ENCODE results near the gene INPP5K.
"Not testable (repeated sequence)": the region's sequence is repeated elsewhere in the genome, so short reads cannot be mapped to it uniquely, and the experiment has no call there.

Gene INPP5K

DNA sequence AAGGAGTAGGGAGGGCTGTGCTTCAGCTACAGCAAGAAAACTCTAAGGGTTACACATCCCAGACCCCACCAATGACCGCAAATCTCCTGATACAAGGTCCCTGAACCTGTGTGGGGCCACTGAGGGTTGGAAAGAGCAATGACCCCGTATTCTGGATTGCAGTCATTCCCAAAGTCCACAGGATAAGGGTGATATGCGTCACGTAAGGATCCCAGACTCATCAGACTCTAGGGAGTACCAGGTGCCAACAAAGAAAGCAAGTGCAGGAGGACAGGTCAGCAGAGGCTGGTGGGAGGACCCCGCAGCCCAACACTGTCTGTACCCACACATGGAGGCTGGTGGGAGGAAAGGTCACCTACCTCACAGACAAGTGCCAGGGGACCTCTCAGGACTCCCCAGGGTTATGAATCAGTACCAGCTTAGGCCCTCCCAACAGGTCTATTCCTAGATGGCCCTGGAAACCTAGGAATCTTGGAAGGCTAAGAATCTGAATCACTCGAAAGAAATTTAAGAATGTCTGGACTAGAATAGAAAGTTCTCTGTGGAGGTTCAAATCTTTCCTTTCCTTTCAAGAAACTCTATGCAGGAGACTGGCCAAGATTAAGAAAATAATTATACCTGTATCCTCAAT lies 30.0 kb upstream of the INPP5K start:
- no peak for DNase-seq (ENCODE audit: low spot score)

GRCh38 chr17:1545618-1546017 lies 29.2 kb upstream of the INPP5K start:
- no peak for DNase-seq (ENCODE audit: low spot score)

GRCh38 chr17:1542316-1542715 lies 25.9 kb upstream of the INPP5K start:
- no peak for DNase-seq (ENCODE audit: low spot score)

- DNase-seq (ENCODE audit: low spot score), result no peak
Measured at GRCh38 chr17:1541367-1541904, 25.0 kb upstream of the INPP5K start.

GRCh38 chr17:1539811-1540210 lies 23.4 kb upstream of the INPP5K start:
- no peak for DNase-seq (ENCODE audit: low spot score)

DNA sequence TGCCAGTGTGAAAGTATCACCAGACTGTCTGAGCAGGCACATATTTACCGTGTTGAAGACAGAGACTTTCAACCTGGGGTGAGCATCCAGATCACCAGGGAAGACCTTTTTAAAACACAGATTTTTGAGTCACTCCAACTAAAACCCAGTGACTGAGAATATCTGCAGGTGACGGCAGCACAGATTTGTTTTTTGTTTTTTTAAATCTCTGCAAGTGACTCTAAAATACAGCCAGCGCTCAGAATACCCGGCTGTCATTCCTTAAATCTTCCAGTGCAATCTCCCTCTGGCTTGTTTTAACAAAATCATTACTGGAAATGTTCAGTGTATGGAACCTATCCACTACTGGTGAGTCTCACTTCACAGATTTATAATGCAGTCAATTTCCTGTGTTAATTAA lies 19.3 kb upstream of the INPP5K start:
- no peak for DNase-seq (ENCODE audit: low spot score)

DNA sequence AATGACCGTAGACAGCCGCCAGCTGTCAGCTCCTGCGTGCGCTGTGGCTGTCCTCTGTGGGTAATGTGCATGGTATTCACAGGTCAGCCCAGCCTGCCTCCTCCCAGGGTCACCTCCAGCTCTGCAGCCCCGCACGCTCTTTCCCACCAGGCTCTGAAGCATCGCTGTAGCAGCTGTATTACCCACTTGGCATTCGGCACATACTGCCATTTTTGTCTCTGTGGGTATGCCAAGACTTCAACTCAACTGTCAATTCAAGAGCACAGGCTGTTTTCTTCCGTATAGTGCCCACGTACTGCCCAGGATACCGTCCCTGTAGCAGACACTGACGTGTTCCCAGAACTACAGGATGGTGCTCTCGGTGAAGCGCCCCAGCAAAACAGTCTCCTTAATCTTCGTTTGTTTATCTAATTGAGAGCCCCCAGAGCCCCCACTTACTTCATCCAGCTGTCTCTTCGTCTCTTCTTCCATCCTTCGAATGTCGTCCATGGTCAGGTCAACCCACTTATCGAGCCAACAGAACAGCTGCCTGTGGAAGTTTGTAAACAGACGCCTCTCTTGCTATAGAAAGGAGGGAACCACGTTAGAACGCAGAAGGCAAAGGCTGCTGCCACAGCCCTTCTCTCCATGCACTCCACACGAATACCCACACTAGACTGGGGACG lies 17.4 kb upstream of the INPP5K start:
- no peak for DNase-seq (ENCODE audit: low spot score)

- no peak for DNase-seq (ENCODE audit: low spot score)
Measured at GRCh38 chr17:1532836-1533602, 16.6 kb upstream of the INPP5K start.

DNA sequence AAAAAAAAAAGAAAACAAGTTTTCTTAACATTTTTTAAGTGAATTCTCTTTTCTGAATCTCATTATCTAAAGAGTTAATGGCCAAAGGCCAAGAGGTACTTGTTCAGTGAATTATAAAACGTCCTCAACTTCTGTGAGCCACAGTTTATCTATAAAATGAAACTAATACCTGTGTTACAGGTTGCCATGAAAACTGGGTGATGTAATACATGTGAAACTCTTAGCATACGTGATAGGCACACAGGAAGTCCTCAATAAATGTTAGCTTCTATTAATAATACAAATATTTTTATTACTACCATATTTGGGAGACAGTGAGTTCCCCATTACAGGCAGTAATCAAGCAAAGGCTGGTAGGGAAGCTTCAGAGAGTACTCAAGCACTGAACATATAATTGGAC lies 13.5 kb upstream of the INPP5K start:
- no peak for DNase-seq (ENCODE audit: low spot score)

GRCh38 chr17:1526876-1527275 lies 10.5 kb upstream of the INPP5K start:
- DNase-seq (ENCODE audit: low spot score), result not testable (repeated sequence)

- DNase-seq (ENCODE audit: low spot score), result no peak
Measured at GRCh38 chr17:1522626-1523025, 6.2 kb upstream of the INPP5K start.

DNA sequence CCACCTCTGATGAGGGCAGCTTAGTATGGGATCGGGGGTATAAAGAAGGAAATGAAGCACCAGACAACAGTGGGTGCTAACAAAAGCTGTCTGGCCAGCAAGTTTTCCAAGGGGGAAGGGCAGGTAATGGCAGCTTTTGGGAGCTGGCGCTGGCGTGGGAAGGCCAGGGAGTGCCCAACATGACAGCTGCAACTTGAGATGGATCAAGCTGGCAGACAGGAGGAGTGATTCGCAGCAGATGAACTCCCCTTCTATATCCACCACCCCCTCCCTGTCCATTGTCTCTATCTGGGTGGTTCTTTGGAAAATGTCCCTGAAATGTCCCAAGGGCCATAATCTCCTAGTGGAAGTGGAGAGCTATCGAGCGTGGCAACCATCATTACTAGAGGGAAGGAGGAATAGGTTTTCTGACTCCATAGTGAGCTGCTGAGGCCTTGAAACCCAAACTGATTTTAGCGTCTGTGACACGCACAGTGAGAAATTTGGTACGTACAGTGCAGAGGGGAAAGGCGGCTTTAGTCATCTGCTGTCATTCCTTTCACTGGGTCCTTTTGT lies 4.8 kb upstream of the INPP5K start:
- DNase-seq (ENCODE audit: low spot score), result no peak

DNA sequence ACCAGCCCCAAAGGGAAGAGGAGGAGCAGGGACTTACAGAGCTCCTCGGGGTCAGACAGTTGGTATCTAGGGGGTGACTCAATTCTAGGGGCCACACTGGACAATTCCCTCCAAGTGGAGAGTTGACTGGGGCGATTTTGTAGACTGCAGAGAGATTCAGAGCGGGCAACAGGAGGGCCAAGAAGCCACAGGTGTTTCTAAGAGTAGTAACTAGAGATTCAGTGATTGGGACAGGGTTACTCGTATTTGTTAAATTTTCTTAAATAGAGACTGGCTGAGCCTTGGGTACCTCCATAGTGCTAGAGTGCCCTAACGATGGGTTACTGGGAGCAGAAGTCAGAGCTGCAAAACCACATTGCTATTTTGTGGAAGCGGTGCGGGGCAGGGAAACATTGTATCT lies 3.3 kb upstream of the INPP5K start:
- DNase-seq (ENCODE audit: low spot score), result no peak

DNA sequence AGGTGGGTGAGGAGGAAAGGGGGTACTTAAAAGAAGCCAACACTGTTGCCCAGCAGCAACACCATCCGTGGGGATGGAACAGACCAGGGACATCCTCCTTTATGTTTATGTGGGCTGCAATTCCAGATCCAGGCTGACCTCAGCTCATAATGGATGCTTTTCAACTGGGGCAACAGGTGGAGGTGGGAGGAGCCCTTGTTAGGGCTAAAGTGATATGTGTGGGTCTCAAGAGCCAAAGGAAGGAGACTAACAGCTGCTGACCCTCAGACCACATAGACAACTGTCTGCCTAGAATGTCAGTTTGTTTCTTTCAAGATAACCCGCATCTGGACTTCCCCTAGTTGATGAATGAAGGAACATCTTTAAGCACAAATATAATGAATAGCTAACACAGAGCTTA lies 2.0 kb upstream of the INPP5K start:
- no peak for DNase-seq (ENCODE audit: low spot score)

- DNase-seq (ENCODE audit: low spot score), result peak; percentile 82
Measured at GRCh38 chr17:1515640-1516387, 598 bp downstream of the INPP5K start.

GRCh38 chr17:1512351-1512750 lies 4.1 kb downstream of the INPP5K start:
- no peak for DNase-seq (ENCODE audit: low spot score)

GRCh38 chr17:1511756-1512321 lies 4.6 kb downstream of the INPP5K start:
- DNase-seq (ENCODE audit: low spot score), result peak; percentile 63

DNA sequence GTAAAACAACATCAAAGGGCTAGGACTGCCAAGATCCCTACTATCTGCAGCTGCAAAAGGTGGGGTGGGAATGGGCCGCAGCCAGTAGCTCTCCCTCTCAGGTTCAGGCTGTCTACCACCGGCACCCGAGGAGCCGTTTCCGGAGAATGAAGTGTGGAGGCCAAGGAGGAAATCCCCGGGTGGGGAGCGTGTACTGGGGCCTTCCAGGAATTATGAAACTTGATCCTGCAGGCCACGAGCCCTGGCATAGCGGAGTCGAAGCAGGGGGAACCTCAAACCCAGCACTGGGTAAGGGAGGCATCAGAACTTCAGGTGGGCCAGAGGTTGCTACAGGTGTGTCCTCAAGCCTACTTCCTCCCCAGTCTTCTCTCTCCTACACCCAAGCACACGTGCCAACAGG lies 5.1 kb downstream of the INPP5K start:
- peak; percentile 31 for DNase-seq (ENCODE audit: low spot score)

DNA sequence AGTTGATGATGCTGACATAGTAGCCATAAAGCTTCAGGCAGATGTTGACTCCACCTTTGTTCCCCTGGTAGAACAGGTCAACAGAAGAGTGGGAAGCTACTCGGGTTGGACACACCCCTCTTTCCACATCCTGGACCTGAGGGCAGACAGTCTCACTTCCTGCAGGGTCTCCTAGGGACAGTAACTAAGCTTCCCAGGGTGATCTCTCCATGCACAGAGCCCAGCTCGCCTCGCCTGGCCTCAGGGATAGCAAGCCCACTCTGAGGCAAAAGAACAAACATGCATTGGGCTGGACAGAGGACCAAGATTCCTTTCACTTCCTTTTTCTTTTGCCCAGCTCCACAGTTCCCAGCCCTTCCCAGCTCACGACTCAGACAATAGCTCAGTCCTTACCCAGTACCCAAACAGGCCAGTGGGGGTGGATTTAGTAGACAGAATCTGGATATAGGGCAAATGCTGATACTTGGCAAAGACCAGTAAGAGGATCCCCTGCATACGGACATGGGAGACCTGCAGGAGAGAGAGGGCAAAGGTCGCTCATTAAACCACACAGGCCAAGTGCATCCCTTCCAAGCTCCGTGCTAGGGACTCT lies 7.0 kb downstream of the INPP5K start:
- DNase-seq (ENCODE audit: low spot score), result no peak

DNA sequence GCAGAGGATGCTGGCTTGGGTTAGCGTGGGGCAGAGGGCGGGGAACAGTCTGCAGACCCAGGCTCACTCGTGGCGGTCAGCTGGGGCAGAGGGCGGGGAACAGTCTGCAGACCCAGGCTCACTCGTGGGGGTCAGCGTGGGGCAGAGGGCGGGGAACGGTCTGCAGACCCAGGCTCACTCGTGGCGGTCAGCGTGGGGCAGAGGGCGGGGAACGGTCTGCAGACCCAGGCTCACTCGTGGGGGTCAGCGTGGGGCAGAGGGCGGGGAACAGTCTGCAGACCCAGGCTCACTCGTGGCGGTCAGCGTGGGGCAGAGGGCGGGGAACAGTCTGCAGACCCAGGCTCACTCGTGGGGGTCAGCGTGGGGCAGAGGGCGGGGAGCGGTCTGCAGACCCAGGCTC lies 7.7 kb downstream of the INPP5K start:
- not testable (repeated sequence) for DNase-seq (ENCODE audit: low spot score)

DNA sequence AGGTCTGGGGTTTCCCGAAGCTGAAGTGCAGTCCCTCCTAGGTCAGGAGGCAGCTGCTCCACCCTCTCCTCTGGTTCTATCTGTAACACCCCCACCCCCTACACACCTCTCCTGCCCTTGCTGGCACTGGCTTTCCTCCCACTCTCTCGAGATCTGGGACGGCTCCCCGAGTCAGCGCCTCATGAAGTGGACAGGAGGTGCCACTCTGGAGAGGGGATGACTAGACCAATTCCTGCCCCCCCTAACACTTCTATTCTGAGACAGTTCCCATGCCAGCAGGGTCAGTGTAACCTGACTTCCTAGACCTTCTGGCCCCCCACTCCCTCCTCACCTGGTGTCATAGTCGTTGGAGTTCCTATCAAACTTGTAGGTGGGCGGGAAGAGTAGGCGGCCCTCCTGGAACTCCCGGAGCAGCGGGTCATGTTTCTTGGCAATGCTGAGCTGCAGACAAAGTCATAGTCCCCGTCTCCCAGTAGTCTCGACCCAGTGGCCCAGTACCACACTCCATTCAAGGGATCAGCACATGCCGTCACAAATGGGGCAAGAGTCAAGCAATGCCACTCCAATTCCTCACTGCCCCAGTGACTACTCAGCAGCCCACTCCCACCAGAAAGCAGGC lies 9.7 kb downstream of the INPP5K start:
- no peak for DNase-seq (ENCODE audit: low spot score)

Measured in GM03348 (cell line).